T-helper 1 cell (primary cell): ENCODE measurements around the gene SCARF2.
"Not testable (repeated sequence)": the region's sequence is repeated elsewhere in the genome, so short reads cannot be mapped to it uniquely, and the experiment has no call there.

Source experiments
- DNase-seq, 5 donors: peaks; one replicate each; pipeline ENCODE4 v3.0.0-alpha.2; 2012 to 2020

Gene SCARF2

DNA sequence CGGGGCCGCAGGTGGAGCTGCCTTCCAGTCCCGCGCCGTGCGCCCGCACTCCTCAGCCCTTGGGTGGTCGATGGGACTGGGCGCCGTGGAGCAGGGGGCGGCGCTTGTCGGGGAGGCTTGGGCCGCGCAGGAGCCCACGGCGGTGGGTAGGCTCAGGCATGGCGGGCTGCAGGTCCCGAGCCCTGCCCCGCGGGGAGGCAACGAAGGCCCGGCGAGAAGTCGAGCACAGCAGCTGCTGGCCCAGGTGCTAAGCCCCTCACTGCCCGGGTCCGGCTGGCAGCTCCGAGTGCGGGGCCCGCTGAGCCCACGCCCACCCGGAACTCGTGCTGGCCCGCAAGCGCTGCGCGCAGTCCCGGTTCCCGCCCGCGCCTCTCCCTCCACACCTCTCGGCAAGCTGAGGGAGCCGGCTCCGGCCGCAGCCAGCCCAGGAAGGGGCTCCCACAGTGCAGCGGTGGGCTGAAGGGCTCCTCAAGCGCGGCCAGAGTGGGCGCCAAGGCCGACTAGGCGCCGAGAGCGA lies 45.2 kb downstream of the SCARF2 start:
- not testable (repeated sequence) for DNase-seq

GRCh38 chr22:20391222-20391621 lies 46.4 kb downstream of the SCARF2 start:
- no peak for DNase-seq

DNA sequence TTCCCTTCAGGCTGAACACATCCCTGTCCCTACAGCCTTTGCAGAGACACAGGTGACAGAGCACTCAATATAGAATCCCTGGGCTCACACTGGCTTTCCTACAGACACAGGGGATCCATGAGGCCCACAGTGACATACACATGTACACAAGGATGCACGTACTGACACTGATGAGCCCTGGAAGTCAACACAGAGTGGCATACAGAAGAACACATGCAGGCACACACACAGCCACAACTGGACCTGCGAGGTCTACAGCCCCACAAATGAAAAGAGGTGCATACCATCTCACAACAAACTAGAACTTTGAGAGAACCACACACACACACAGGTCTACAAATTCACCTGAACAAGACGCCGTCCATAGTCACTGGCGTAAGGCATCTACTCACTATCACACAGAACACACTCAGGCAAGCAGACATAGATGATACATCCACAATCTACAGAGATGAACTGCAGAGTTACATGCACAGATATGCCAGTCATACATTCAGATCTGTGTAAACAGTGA lies 47.2 kb downstream of the SCARF2 start:
- DNase-seq: no peak

DNA sequence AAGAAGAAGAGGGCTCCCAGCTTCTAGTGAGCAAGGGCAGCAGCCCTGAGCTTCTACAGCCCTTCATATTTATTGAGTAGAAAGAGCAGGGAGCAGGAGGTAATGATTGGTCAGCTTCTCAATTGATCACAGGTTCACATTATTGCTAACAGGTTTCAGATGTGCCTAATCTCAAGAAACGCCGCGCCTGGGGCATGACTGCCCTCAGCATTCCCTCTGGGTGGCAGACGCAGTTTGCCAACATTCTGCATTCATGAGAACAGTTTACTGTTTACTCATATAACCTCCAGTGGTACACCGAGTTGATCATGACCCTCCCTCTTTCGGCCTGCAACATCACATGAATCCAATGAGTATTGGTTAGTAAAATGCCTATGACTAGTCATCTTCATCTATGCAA lies 48.3 kb downstream of the SCARF2 start:
- no peak for DNase-seq

GRCh38 chr22:20388200-20388599 lies 49.4 kb downstream of the SCARF2 start:
- DNase-seq: no peak

GRCh38 chr22:20386972-20387371 lies 50.7 kb downstream of the SCARF2 start:
- no peak for DNase-seq

GRCh38 chr22:20386336-20386735 lies 51.3 kb downstream of the SCARF2 start:
- no peak for DNase-seq

DNA sequence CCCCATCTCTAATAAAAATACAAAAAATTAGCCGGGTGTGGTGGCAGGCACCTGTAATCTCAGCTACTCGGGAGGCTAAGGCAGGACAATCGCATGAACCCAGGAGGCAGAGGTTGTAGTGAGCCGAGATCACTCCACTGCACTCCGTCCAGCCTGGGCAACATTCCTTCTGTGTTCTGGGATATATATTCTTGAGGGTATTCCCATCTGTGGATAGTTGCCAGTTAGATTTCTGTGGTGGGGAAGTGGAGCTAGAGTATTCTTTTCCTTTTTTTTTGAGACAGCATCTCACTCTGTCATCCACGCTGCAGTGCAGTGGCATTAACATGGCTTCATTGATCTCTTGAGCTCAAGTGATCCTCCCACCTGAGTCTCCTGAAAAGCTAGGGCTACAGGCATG lies 52.8 kb downstream of the SCARF2 start:
- DNase-seq: no peak

GRCh38 chr22:20384171-20384570 lies 53.5 kb downstream of the SCARF2 start:
- no peak for DNase-seq

DNA sequence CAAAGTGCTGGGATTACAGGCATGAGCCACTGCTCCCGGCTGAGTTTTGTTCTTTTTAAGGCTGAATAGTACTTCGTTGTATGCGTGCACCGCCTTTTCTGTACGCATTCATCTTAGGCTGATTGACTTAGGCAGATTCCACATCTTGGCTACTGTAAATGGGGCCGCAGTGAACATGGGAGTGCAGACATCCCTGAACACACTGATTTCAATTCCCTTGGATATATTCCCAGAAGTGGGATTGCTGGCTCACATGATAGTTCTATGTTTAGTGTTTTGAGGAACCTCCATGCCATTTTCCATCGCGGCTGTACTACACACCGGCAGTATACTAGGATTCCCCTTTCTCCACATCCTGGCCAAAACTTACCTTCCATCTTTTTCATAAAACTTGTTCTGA lies 54.1 kb downstream of the SCARF2 start:
- no peak for DNase-seq

DNA sequence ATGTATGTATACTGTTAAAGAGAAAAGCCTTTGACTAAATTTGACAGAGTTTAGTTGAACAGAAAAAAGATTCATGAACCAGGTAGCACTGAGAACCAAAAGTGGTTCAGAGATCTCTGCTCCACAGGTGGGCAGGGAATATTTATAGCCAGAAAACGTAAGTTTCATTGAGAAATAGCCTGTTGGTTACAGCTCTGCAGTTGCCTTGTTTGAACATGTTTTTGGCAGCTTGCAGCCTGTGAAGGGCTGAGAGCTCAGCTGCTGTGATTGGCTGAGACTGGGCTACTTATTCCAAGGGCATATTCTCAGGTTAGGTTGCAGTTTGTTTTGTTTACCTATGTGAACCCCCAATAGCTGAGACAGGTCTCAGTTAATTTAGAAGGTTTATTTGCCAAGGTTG lies 57.1 kb downstream of the SCARF2 start:
- DNase-seq: no peak

- not testable (repeated sequence) for DNase-seq
These were observed 58.9 kb downstream of the SCARF2 start for GRCh38 chr22:20378684-20379083.

GRCh38 chr22:20378110-20378509 lies 59.5 kb downstream of the SCARF2 start:
- DNase-seq: no peak

DNA sequence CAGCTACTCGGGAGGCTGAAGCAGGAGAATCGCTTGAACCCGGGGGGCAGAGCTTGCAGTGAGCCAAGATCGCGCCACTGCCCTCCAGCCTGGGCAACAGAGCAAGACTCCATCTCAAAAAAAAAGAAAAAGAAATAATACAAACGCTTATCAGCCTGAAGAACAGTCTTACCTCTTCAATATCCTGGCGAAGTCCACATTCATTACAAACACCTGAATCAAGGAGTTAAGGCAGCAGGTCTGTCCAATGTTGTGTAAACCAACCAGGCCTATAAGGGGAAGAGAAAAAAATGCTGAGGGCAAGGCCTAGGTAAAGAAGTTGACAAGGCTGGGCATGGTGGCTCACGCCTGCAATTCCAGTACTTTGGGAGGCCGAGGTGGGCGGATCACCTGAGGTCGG lies 60.6 kb downstream of the SCARF2 start:
- DNase-seq: not testable (repeated sequence)

- not testable (repeated sequence) for DNase-seq
These were observed 61.3 kb downstream of the SCARF2 start for GRCh38 chr22:20376281-20376680.
